ENCODE data around the gene POU6F1. TPM values are rescaled to one million over a fixed set of nuclear protein-coding genes. Genes with fewer than 3 reads are reported as not detected.

The POU6F1 gene, protein sequence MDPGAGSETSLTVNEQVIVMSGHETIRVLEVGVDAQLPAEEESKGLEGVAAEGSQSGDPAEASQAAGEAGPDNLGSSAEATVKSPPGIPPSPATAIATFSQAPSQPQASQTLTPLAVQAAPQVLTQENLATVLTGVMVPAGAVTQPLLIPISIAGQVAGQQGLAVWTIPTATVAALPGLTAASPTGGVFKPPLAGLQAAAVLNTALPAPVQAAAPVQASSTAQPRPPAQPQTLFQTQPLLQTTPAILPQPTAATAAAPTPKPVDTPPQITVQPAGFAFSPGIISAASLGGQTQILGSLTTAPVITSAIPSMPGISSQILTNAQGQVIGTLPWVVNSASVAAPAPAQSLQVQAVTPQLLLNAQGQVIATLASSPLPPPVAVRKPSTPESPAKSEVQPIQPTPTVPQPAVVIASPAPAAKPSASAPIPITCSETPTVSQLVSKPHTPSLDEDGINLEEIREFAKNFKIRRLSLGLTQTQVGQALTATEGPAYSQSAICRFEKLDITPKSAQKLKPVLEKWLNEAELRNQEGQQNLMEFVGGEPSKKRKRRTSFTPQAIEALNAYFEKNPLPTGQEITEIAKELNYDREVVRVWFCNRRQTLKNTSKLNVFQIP
- total RNA-seq, result 10 to 100 TPM; 15.3 to 48.8 (median 30.2) TPM
- polyA plus RNA-seq, result 10 to 100 TPM; 11.8 to 17.5 TPM
- long read RNA-seq, donor 1, transcript POU6F1-210 (6 exons, 2,474 nt), result major isoform, 13 of 78 reads
- long read RNA-seq, donor 1, partial matches to known transcripts, result 35 of 78 reads
- long read RNA-seq, donor 1, other reads (novel, unspliced or antisense), result 28 of 78 reads
- long read RNA-seq, donor 2, result 0 reads
- long read RNA-seq, donor 3, transcript POU6F1-210 (6 exons, 2,474 nt), result major isoform, 11 of 54 reads
- long read RNA-seq, donor 3, partial matches to known transcripts, result 25 of 54 reads
- long read RNA-seq, donor 3, other reads (novel, unspliced or antisense), result 16 of 54 reads

GRCh38 chr12:51217968-51218606 is at the start of gene POU6F1:
TSS of gene POU6F1 (minus strand) at chr12:51218062. CDS start at chr12:51206836, 11,226 bp downstream.
- Histone ChIP-seq H3K27me3 (no peaks in the 10 kb centered on the region), H3K9me3 (no peaks in the 10 kb centered on the region), H3K4me3 (peak within 1 kb of the TSS; percentile 64), H3K36me3 (no peaks in the 10 kb centered on the region), H3K27ac (peak within 1 kb of the TSS; percentile 98 to 99), H3K4me1 (ENCODE audit: insufficient read depth) (peaks cover 11% of the 10 kb centered on the region)
- WGBS, 3 donors, result 1 to 2% (median 1%) methylated on average over 27 to 35 of the region's 35 CpGs
- DNase-seq, result peak; percentile 77 to 86 (median 84)
- TF ChIP-seq POLR2A (IDR thresholded peaks at IDR 0.05) (peak; percentile 52), EP300 (IDR thresholded peaks at IDR 0.05) (peak; percentile 9), CTCF (IDR thresholded peaks at IDR 0.05) (peak; percentile 34 to 39 (median 37))
- intact Hi-C loops (cut with DNase I), result loop anchor here in 1 of 4 donors (2.0 kb wide), 1 partner anchor 45 kb away; the partner anchor contains the start of gene TFCP2

DNA sequence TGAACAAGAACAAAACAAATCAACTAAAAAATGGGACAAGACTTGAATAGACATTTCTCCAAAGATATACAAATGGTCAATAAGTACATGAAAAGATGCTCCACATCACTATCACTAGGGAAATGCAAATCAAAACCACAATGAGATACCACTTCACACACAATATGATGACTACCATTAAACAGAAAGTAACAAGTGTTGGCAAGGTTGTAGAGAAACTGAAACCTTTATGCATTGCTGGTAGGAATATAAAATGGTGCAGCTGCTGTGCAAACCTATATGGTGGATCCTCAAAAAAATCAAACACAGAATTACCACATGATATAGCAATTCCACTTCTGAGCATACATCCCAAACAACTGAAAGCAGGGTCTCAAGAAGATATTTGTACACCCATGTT is 47.2 kb upstream of the POU6F1 start:
- Histone ChIP-seq H3K27ac (no peak overlapping the region), H3K27me3 (no peaks in the 10 kb centered on the region), H3K4me1 (ENCODE audit: insufficient read depth) (no peaks in the 10 kb centered on the region), H3K9me3 (no peaks in the 10 kb centered on the region), H3K4me3 (no peak overlapping the region), H3K36me3 (no peaks in the 10 kb centered on the region)
- TF ChIP-seq POLR2A (IDR thresholded peaks at IDR 0.05), result no peak
- TF ChIP-seq EP300 (IDR thresholded peaks at IDR 0.05), result no peak
- TF ChIP-seq CTCF (IDR thresholded peaks at IDR 0.05), result no peak
- intact Hi-C loops (cut with DNase I), result no loop called here
- no peak for DNase-seq

GRCh38 chr12:51264297-51264696 is 46.4 kb upstream of the POU6F1 start:
- H3K4me3 ChIP-seq, result no peak overlapping the region
- no peaks in the 10 kb centered on the region for H3K4me1 ChIP-seq (ENCODE audit: insufficient read depth)
- intact Hi-C loops (cut with DNase I), result no loop called here
- no peaks in the 10 kb centered on the region for H3K9me3 ChIP-seq
- H3K36me3 ChIP-seq, result no peaks in the 10 kb centered on the region
- TF ChIP-seq CTCF (IDR thresholded peaks at IDR 0.05) (no peak), EP300 (IDR thresholded peaks at IDR 0.05) (no peak), POLR2A (IDR thresholded peaks at IDR 0.05) (no peak)
- no peak for DNase-seq
- H3K27me3 ChIP-seq, result no peaks in the 10 kb centered on the region
- H3K27ac ChIP-seq, result no peak overlapping the region
- 89 to 94% (median 93%) methylated on average over 5 of the region's 5 CpGs for WGBS, 3 donors

DNA sequence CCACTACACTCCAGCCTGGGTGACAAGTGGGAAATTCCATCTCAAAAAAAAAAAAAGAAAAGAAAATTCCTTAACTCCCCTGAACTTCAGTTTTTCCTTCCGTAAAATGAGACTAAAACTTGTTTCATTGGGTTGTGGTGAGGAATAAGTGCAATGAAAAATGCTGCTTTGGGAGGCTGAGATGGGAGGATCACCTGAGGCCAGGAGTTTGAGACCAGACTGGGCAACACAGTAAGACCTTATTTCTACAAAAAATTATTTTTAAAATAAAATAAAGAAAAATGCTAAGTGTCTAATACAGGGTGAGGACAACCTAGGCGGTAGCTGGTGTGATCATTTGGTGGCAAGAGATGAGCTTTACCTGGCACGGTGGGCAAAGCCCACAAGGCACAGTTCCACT is 45.5 kb upstream of the POU6F1 start:
- Histone ChIP-seq H3K36me3 (no peaks in the 10 kb centered on the region), H3K4me1 (ENCODE audit: insufficient read depth) (no peaks in the 10 kb centered on the region), H3K4me3 (no peak overlapping the region), H3K27me3 (no peaks in the 10 kb centered on the region), H3K27ac (no peak overlapping the region), H3K9me3 (no peaks in the 10 kb centered on the region)
- intact Hi-C loops (cut with DNase I), result no loop called here
- WGBS, 3 donors, result 96 to 98% (median 97%) methylated on average over 3 of the region's 3 CpGs
- TF ChIP-seq POLR2A (IDR thresholded peaks at IDR 0.05), result no peak
- no peak for TF ChIP-seq CTCF (IDR thresholded peaks at IDR 0.05)
- TF ChIP-seq EP300 (IDR thresholded peaks at IDR 0.05), result no peak
- no peak for DNase-seq
